OCI-M1 (cell line): ENCODE measurements around the gene MBD2.
"Not testable (repeated sequence)": the region's sequence is repeated elsewhere in the genome, so short reads cannot be mapped to it uniquely, and the experiment has no call there.

Source experiments
- DNase-seq: peaks from one replicate; lab custom pipeline; 2025; lab: John Stamatoyannopoulos, UW

MBD2 gene

GRCh38 chr18:54148678-54149077, 75.8 kb downstream of the MBD2 start:
- DNase-seq = no peak

- peak; percentile 16 for DNase-seq
These were observed 76.3 kb downstream of the MBD2 start for GRCh38 chr18:54148151-54148550.

GRCh38 chr18:54147439-54147838, 77.0 kb downstream of the MBD2 start:
- no peak for DNase-seq

GRCh38 chr18:54141041-54141608, 83.3 kb downstream of the MBD2 start:
- no peak for DNase-seq

GRCh38 chr18:54140641-54141040, 83.8 kb downstream of the MBD2 start:
- DNase-seq = no peak

GRCh38 chr18:54135216-54135615, 89.3 kb downstream of the MBD2 start:
- DNase-seq = no peak

- DNase-seq = no peak
These were observed 90.4 kb downstream of the MBD2 start for GRCh38 chr18:54134053-54134452.

- no peak for DNase-seq
These were observed 93.8 kb downstream of the MBD2 start for GRCh38 chr18:54130631-54131030.

GRCh38 chr18:54130177-54130576, 94.3 kb downstream of the MBD2 start:
- DNase-seq = no peak

- no peak for DNase-seq
These were observed 94.9 kb downstream of the MBD2 start for GRCh38 chr18:54129448-54130067.

GRCh38 chr18:54127759-54128378, 96.6 kb downstream of the MBD2 start:
- DNase-seq = peak; percentile 87

GRCh38 chr18:54125429-54125828, 99.0 kb downstream of the MBD2 start:
- peak; percentile 67 for DNase-seq

- DNase-seq = not testable (repeated sequence)
These were observed 100.6 kb downstream of the MBD2 start for GRCh38 chr18:54123720-54124440.

- DNase-seq = peak; percentile 91
These were observed 104.9 kb downstream of the MBD2 start for GRCh38 chr18:54119524-54120019.

GRCh38 chr18:54117853-54118773, 106.4 kb downstream of the MBD2 start:
- peak; percentile 92 for DNase-seq

- peak; percentile 65 for DNase-seq
These were observed 107.8 kb downstream of the MBD2 start for GRCh38 chr18:54116541-54117257.

GRCh38 chr18:54112356-54112755, 112.1 kb downstream of the MBD2 start:
- no peak for DNase-seq

GRCh38 chr18:54109131-54109683, 115.3 kb downstream of the MBD2 start:
- no peak for DNase-seq

- no peak for DNase-seq
These were observed 122.3 kb downstream of the MBD2 start for GRCh38 chr18:54102123-54102522.
